Measurements from ENCODE around the gene INTS12. TPM values are rescaled to one million over a fixed set of nuclear protein-coding genes. Genes with fewer than 3 reads are reported as not detected.
A peak's percentile ranks its signal among the peaks of the same experiment; 100 is the strongest.
"Not testable (repeated sequence)": the region's sequence is repeated elsewhere in the genome, so short reads cannot be mapped to it uniquely, and the experiment has no call there.

INTS12 gene
- total RNA-seq, 1 donor from 2014 or later: 17.2 TPM

- no peaks in the 10 kb centered on the region for H3K9me3 ChIP-seq (ENCODE audit: low read depth)
- no peak overlapping the region for H3K27ac ChIP-seq
- no peaks in the 10 kb centered on the region for H4K20me1 ChIP-seq (ENCODE audit: low read depth)
- Mint-ChIP-seq H3K36me3 (peaks cover 4% of the 10 kb centered on the region), H3K27me3 (ENCODE audit: insufficient read depth, low read depth) (no peaks in the 10 kb centered on the region), H3K27ac (no peak overlapping the region), H3K4me1 (no peaks in the 10 kb centered on the region), H3K4me3 (no peak overlapping the region), H3K9me3 (no peaks in the 10 kb centered on the region)
- H3K4me1 ChIP-seq: peaks cover 5% of the 10 kb centered on the region
- no peak overlapping the region for H3K4me2 ChIP-seq
- no peak overlapping the region for H3K4me3 ChIP-seq
- no peak for TF ChIP-seq EZH2phosphoT487 (IDR thresholded peaks at IDR 0.05)
- TF ChIP-seq EZH2 (IDR thresholded peaks at IDR 0.05): no peak
- TF ChIP-seq, protein P1, sequence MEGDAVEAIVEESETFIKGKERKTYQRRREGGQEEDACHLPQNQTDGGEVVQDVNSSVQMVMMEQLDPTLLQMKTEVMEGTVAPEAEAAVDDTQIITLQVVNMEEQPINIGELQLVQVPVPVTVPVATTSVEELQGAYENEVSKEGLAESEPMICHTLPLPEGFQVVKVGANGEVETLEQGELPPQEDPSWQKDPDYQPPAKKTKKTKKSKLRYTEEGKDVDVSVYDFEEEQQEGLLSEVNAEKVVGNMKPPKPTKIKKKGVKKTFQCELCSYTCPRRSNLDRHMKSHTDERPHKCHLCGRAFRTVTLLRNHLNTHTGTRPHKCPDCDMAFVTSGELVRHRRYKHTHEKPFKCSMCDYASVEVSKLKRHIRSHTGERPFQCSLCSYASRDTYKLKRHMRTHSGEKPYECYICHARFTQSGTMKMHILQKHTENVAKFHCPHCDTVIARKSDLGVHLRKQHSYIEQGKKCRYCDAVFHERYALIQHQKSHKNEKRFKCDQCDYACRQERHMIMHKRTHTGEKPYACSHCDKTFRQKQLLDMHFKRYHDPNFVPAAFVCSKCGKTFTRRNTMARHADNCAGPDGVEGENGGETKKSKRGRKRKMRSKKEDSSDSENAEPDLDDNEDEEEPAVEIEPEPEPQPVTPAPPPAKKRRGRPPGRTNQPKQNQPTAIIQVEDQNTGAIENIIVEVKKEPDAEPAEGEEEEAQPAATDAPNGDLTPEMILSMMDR (IDR thresholded peaks at IDR 0.05): no peak
- peak overlapping the region; percentile 3 for H3K9ac ChIP-seq
- H2AFZ ChIP-seq (replicated peaks): no peak overlapping the region
- H3F3A ChIP-seq (ENCODE audit: low read depth): no peaks in the 10 kb centered on the region
- no peaks in the 10 kb centered on the region for H3K27me3 ChIP-seq
- no peaks in the 10 kb centered on the region for H3K36me3 ChIP-seq
- DNase-seq (ENCODE audit: low spot score): no peak
- H3K79me2 ChIP-seq (ENCODE audit: low read depth): no peaks in the 10 kb centered on the region
Observed at GRCh38 chr4:105751718-105752299, 43.3 kb upstream of the INTS12 start.

GRCh38 chr4:105748222-105748621 lies 39.7 kb upstream of the INTS12 start:
- DNase-seq (ENCODE audit: low spot score): no peak
- Histone ChIP-seq H3K9me3 (ENCODE audit: low read depth) (no peaks in the 10 kb centered on the region), H4K20me1 (ENCODE audit: low read depth) (no peaks in the 10 kb centered on the region), H3K79me2 (ENCODE audit: low read depth) (no peaks in the 10 kb centered on the region), H2AFZ (replicated peaks) (no peak overlapping the region), H3K4me2 (no peak overlapping the region), H3K27me3 (no peaks in the 10 kb centered on the region), H3F3A (ENCODE audit: low read depth) (no peaks in the 10 kb centered on the region), H3K4me1 (peaks cover 11% of the 10 kb centered on the region), H3K36me3 (no peaks in the 10 kb centered on the region), H3K27ac (no peak overlapping the region), H3K4me3 (no peak overlapping the region), H3K9ac (no peak overlapping the region)
- Mint-ChIP-seq H3K4me1 (no peaks in the 10 kb centered on the region), H3K27ac (no peak overlapping the region), H3K4me3 (no peak overlapping the region), H3K27me3 (ENCODE audit: insufficient read depth, low read depth) (no peaks in the 10 kb centered on the region), H3K36me3 (peaks cover 7% of the 10 kb centered on the region), H3K9me3 (no peaks in the 10 kb centered on the region)
- TF ChIP-seq, protein P1 (IDR thresholded peaks at IDR 0.05): no peak

GRCh38 chr4:105741548-105741947 lies 33.1 kb upstream of the INTS12 start:
- H3K4me3 Mint-ChIP-seq: no peak overlapping the region
- H3K27ac Mint-ChIP-seq: no peak overlapping the region
- H3K36me3 ChIP-seq: peaks cover 16% of the 10 kb centered on the region
- no peak for DNase-seq (ENCODE audit: low spot score)
- no peaks in the 10 kb centered on the region for H4K20me1 ChIP-seq (ENCODE audit: low read depth)
- H2AFZ ChIP-seq (replicated peaks): no peak overlapping the region
- TF ChIP-seq EZH2 (IDR thresholded peaks at IDR 0.05) (no peak), EZH2phosphoT487 (IDR thresholded peaks at IDR 0.05) (no peak)
- TF ChIP-seq, protein P1 (IDR thresholded peaks at IDR 0.05): no peak
- H3K9me3 Mint-ChIP-seq: peaks cover 23% of the 10 kb centered on the region
- H3K27me3 Mint-ChIP-seq (ENCODE audit: insufficient read depth, low read depth): no peaks in the 10 kb centered on the region
- no peaks in the 10 kb centered on the region for H3K79me2 ChIP-seq (ENCODE audit: low read depth)
- no peak overlapping the region for H3K9ac ChIP-seq
- H3K4me1 Mint-ChIP-seq: no peaks in the 10 kb centered on the region
- no peaks in the 10 kb centered on the region for H3F3A ChIP-seq (ENCODE audit: low read depth)
- H3K36me3 Mint-ChIP-seq: peaks cover 46% of the 10 kb centered on the region
- H3K4me1 ChIP-seq: peaks cover 6% of the 10 kb centered on the region
- H3K27ac ChIP-seq: no peak overlapping the region
- no peaks in the 10 kb centered on the region for H3K27me3 ChIP-seq
- peaks cover 4% of the 10 kb centered on the region for H3K9me3 ChIP-seq (ENCODE audit: low read depth)
- H3K4me2 ChIP-seq: no peak overlapping the region
- no peak overlapping the region for H3K4me3 ChIP-seq

DNA sequence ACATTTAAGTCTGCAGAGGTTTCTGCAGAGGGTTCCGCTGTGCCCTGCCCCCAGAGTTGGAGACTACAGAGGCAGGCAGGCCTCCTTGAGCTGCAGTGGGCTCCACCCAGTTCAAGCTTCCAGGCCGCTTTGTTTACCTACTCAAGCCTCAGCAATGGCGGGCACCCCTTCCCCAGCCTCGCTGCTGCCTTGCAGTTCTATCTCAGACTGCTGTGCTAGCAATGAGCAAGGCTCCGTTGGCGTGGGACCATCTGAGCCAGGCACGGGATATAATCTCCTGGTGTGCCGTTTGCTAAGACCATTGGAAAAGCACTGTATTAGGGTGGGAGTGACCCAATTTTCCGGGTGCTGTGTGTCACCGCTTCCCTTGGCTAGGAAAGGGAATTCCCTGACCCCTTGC lies 26.7 kb upstream of the INTS12 start:
- H3K9me3 ChIP-seq (ENCODE audit: low read depth); H3K9ac ChIP-seq; H3K4me3 Mint-ChIP-seq; H3K4me3 ChIP-seq; H3K27me3 Mint-ChIP-seq (ENCODE audit: insufficient read depth, low read depth); H3K79me2 ChIP-seq (ENCODE audit: low read depth); H3K4me2 ChIP-seq; H3K4me1 Mint-ChIP-seq; H3K4me1 ChIP-seq; H4K20me1 ChIP-seq (ENCODE audit: low read depth); H3K27ac ChIP-seq; H3F3A ChIP-seq (ENCODE audit: low read depth); H3K27ac Mint-ChIP-seq; H3K27me3 ChIP-seq; H2AFZ ChIP-seq (replicated peaks); DNase-seq (ENCODE audit: low spot score): not testable (repeated sequence)
- peaks cover 17% of the 10 kb centered on the region for H3K36me3 ChIP-seq
- Mint-ChIP-seq H3K9me3 (peaks cover 62% of the 10 kb centered on the region), H3K36me3 (peaks cover 77% of the 10 kb centered on the region)

GRCh38 chr4:105729895-105730294 lies 21.4 kb upstream of the INTS12 start:
- Mint-ChIP-seq H3K9me3 (peaks cover 39% of the 10 kb centered on the region), H3K36me3 (peaks cover 62% of the 10 kb centered on the region)
- not testable (repeated sequence) for H2AFZ ChIP-seq (replicated peaks); DNase-seq (ENCODE audit: low spot score); H4K20me1 ChIP-seq (ENCODE audit: low read depth); H3K9me3 ChIP-seq (ENCODE audit: low read depth); H3K27me3 ChIP-seq; H3K4me1 ChIP-seq; H3K9ac ChIP-seq; H3K27ac Mint-ChIP-seq; H3K4me1 Mint-ChIP-seq; H3K27me3 Mint-ChIP-seq (ENCODE audit: insufficient read depth, low read depth); H3F3A ChIP-seq (ENCODE audit: low read depth); H3K4me3 ChIP-seq; H3K4me3 Mint-ChIP-seq; H3K4me2 ChIP-seq; H3K27ac ChIP-seq; H3K79me2 ChIP-seq (ENCODE audit: low read depth)
- peaks cover 34% of the 10 kb centered on the region for H3K36me3 ChIP-seq

All from neural progenitor cell (in vitro differentiated cells).